ENCODE results near the gene GPR161.
"Not testable (repeated sequence)": the region's sequence is repeated elsewhere in the genome, so short reads cannot be mapped to it uniquely, and the experiment has no call there.

The GPR161 gene

GRCh38 chr1:168069384-168069783 lies 67.3 kb downstream of the GPR161 start:
- no CpG with 5 or more reads among the region's 3 CpGs for WGBS (ENCODE audit: insufficient coverage, insufficient read length)
- Histone ChIP-seq H3K27ac (ENCODE audit: low read length) (no peak overlapping the region), H3K27me3 (ENCODE audit: control insufficient read depth, insufficient read depth, low read length) (no peaks in the 10 kb centered on the region), H3K4me3 (ENCODE audit: low read length) (no peak overlapping the region), H3K9me3 (ENCODE audit: control insufficient read depth, insufficient read depth, low read length) (no peaks in the 10 kb centered on the region), H3K36me3 (ENCODE audit: control insufficient read depth, insufficient read depth, low read length) (no peaks in the 10 kb centered on the region), H3K4me1 (ENCODE audit: control insufficient read depth, insufficient read depth, low read length) (no peaks in the 10 kb centered on the region)
- DNase-seq (ENCODE audit: low read depth, low spot score) = no peak

DNA sequence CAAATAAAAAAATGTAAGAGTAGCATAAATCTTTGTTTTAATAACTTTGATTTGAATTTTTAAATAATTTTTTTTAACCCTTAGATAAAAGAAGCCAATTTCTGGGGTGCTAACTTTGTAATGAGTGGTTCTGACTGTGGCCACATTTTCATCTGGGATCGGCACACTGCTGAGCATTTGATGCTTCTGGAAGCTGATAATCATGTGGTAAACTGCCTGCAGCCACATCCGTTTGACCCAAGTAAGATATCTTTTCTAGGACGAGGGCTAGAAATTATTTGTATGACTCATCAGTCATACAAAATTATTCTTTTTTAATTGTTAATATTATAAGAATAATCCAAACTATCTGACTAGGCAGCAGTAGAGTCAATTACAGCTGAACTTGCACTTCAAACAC lies 71.2 kb downstream of the GPR161 start:
- H3K9me3 ChIP-seq (ENCODE audit: control insufficient read depth, insufficient read depth, low read length) = no peaks in the 10 kb centered on the region
- H3K27me3 ChIP-seq (ENCODE audit: control insufficient read depth, insufficient read depth, low read length) = no peaks in the 10 kb centered on the region
- no peak overlapping the region for H3K27ac ChIP-seq (ENCODE audit: low read length)
- H3K4me1 ChIP-seq (ENCODE audit: control insufficient read depth, insufficient read depth, low read length) = no peaks in the 10 kb centered on the region
- H3K36me3 ChIP-seq (ENCODE audit: control insufficient read depth, insufficient read depth, low read length) = no peaks in the 10 kb centered on the region
- DNase-seq (ENCODE audit: low read depth, low spot score) = no peak
- H3K4me3 ChIP-seq (ENCODE audit: low read length) = no peak overlapping the region
- WGBS (ENCODE audit: insufficient coverage, insufficient read length) = no CpG with 5 or more reads among the region's 3 CpGs

GRCh38 chr1:168064216-168064615 lies 72.5 kb downstream of the GPR161 start:
- no peaks in the 10 kb centered on the region for H3K27me3 ChIP-seq (ENCODE audit: control insufficient read depth, insufficient read depth, low read length)
- WGBS (ENCODE audit: insufficient coverage, insufficient read length) = no CpG with 5 or more reads among the region's 1 CpG
- no peak overlapping the region for H3K4me3 ChIP-seq (ENCODE audit: low read length)
- no peaks in the 10 kb centered on the region for H3K4me1 ChIP-seq (ENCODE audit: control insufficient read depth, insufficient read depth, low read length)
- H3K9me3 ChIP-seq (ENCODE audit: control insufficient read depth, insufficient read depth, low read length) = no peaks in the 10 kb centered on the region
- no peak overlapping the region for H3K27ac ChIP-seq (ENCODE audit: low read length)
- H3K36me3 ChIP-seq (ENCODE audit: control insufficient read depth, insufficient read depth, low read length) = no peaks in the 10 kb centered on the region
- DNase-seq (ENCODE audit: low read depth, low spot score) = no peak

GRCh38 chr1:168057921-168058320 lies 78.8 kb downstream of the GPR161 start:
- no peak overlapping the region for H3K27ac ChIP-seq (ENCODE audit: low read length)
- WGBS (ENCODE audit: insufficient coverage, insufficient read length) = no CpG with 5 or more reads among the region's 2 CpGs
- H3K4me3 ChIP-seq (ENCODE audit: low read length) = no peak overlapping the region
- no peaks in the 10 kb centered on the region for H3K9me3 ChIP-seq (ENCODE audit: control insufficient read depth, insufficient read depth, low read length)
- H3K4me1 ChIP-seq (ENCODE audit: control insufficient read depth, insufficient read depth, low read length) = no peaks in the 10 kb centered on the region
- no peak for DNase-seq (ENCODE audit: low read depth, low spot score)
- no peaks in the 10 kb centered on the region for H3K27me3 ChIP-seq (ENCODE audit: control insufficient read depth, insufficient read depth, low read length)
- H3K36me3 ChIP-seq (ENCODE audit: control insufficient read depth, insufficient read depth, low read length) = no peaks in the 10 kb centered on the region

DNA sequence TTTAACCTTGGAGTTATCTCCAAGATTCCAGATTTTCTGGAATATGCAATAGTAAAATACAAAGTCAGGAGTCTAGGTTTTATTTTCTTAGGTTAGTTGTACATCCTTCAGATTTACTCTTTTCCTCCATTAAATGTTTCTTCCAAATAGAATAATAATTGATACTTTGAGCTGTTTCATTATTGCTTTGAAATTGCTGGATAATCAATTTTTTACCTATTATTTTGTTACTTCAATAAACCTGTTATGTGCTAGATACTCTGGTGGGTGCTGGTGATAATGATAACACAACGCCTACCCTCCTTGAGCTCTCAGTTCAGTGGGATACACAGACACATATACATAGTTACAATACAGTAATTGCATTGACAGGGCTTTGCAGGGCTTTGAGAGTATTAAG lies 79.4 kb downstream of the GPR161 start:
- Histone ChIP-seq H3K9me3 (ENCODE audit: control insufficient read depth, insufficient read depth, low read length) (no peaks in the 10 kb centered on the region), H3K4me1 (ENCODE audit: control insufficient read depth, insufficient read depth, low read length) (no peaks in the 10 kb centered on the region), H3K27me3 (ENCODE audit: control insufficient read depth, insufficient read depth, low read length) (no peaks in the 10 kb centered on the region), H3K36me3 (ENCODE audit: control insufficient read depth, insufficient read depth, low read length) (no peaks in the 10 kb centered on the region), H3K27ac (ENCODE audit: low read length) (no peak overlapping the region), H3K4me3 (ENCODE audit: low read length) (no peak overlapping the region)
- DNase-seq (ENCODE audit: low read depth, low spot score) = no peak
- no CpG with 5 or more reads among the region's 1 CpG for WGBS (ENCODE audit: insufficient coverage, insufficient read length)

- not testable (repeated sequence) for H3K36me3 ChIP-seq (ENCODE audit: control insufficient read depth, insufficient read depth, low read length); H3K4me3 ChIP-seq (ENCODE audit: low read length); H3K4me1 ChIP-seq (ENCODE audit: control insufficient read depth, insufficient read depth, low read length); H3K27ac ChIP-seq (ENCODE audit: low read length); H3K27me3 ChIP-seq (ENCODE audit: control insufficient read depth, insufficient read depth, low read length); DNase-seq (ENCODE audit: low read depth, low spot score); H3K9me3 ChIP-seq (ENCODE audit: control insufficient read depth, insufficient read depth, low read length)
- no CpG with 5 or more reads among the region's 35 CpGs for WGBS (ENCODE audit: insufficient coverage, insufficient read length)
These were observed 80.6 kb downstream of the GPR161 start for GRCh38 chr1:168056152-168056551.

- WGBS (ENCODE audit: insufficient coverage, insufficient read length) = no CpG with 5 or more reads among the region's 3 CpGs
- H3K9me3 ChIP-seq (ENCODE audit: control insufficient read depth, insufficient read depth, low read length) = no peaks in the 10 kb centered on the region
- DNase-seq (ENCODE audit: low read depth, low spot score) = no peak
- H3K36me3 ChIP-seq (ENCODE audit: control insufficient read depth, insufficient read depth, low read length) = no peaks in the 10 kb centered on the region
- H3K27me3 ChIP-seq (ENCODE audit: control insufficient read depth, insufficient read depth, low read length) = no peaks in the 10 kb centered on the region
- H3K4me1 ChIP-seq (ENCODE audit: control insufficient read depth, insufficient read depth, low read length) = no peaks in the 10 kb centered on the region
- no peak overlapping the region for H3K27ac ChIP-seq (ENCODE audit: low read length)
- H3K4me3 ChIP-seq (ENCODE audit: low read length) = no peak overlapping the region
These were observed 82.6 kb downstream of the GPR161 start for GRCh38 chr1:168054117-168054516.

DNA sequence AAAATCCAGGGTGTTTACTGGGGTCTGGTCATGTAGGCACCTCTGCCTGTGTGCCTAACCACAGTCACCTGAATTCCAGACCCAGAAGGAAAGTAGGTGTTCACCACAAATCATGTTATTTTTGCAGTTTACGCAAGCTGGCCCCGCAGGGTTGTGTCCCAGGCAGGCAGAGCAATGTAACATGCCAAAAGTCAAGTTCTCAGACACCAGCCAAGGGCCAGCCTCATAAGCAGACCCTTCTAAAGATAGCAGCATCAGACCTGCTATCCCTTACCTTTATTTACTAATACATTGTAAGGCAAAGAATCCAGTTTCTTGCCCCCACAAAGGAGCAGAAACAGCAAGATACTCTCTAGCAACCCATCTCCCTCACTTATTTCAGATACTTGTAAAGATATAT lies 83.0 kb downstream of the GPR161 start:
- no peak for DNase-seq (ENCODE audit: low read depth, low spot score)
- WGBS (ENCODE audit: insufficient coverage, insufficient read length) = no CpG with 5 or more reads among the region's 2 CpGs

GRCh38 chr1:168050880-168051279 lies 85.8 kb downstream of the GPR161 start:
- no peaks in the 10 kb centered on the region for H3K9me3 ChIP-seq (ENCODE audit: control insufficient read depth, insufficient read depth, low read length)
- H3K4me1 ChIP-seq (ENCODE audit: control insufficient read depth, insufficient read depth, low read length) = no peaks in the 10 kb centered on the region
- H3K27ac ChIP-seq (ENCODE audit: low read length) = no peak overlapping the region
- no peak overlapping the region for H3K4me3 ChIP-seq (ENCODE audit: low read length)
- no peaks in the 10 kb centered on the region for H3K36me3 ChIP-seq (ENCODE audit: control insufficient read depth, insufficient read depth, low read length)
- H3K27me3 ChIP-seq (ENCODE audit: control insufficient read depth, insufficient read depth, low read length) = no peaks in the 10 kb centered on the region
- no CpG with 5 or more reads among the region's 1 CpG for WGBS (ENCODE audit: insufficient coverage, insufficient read length)
- no peak for DNase-seq (ENCODE audit: low read depth, low spot score)

More for the DNA sequence above, 83.0 kb downstream of the GPR161 start:
- no peak overlapping the region for H3K4me3 ChIP-seq (ENCODE audit: low read length)
- no peak overlapping the region for H3K27ac ChIP-seq (ENCODE audit: low read length)
- no peaks in the 10 kb centered on the region for H3K27me3 ChIP-seq (ENCODE audit: control insufficient read depth, insufficient read depth, low read length)
- H3K36me3 ChIP-seq (ENCODE audit: control insufficient read depth, insufficient read depth, low read length) = no peaks in the 10 kb centered on the region
- no peaks in the 10 kb centered on the region for H3K9me3 ChIP-seq (ENCODE audit: control insufficient read depth, insufficient read depth, low read length)
- H3K4me1 ChIP-seq (ENCODE audit: control insufficient read depth, insufficient read depth, low read length) = no peaks in the 10 kb centered on the region

- Histone ChIP-seq H3K27ac (ENCODE audit: low read length) (no peak overlapping the region), H3K9me3 (ENCODE audit: control insufficient read depth, insufficient read depth, low read length) (no peaks in the 10 kb centered on the region), H3K4me1 (ENCODE audit: control insufficient read depth, insufficient read depth, low read length) (no peaks in the 10 kb centered on the region), H3K4me3 (ENCODE audit: low read length) (no peak overlapping the region), H3K27me3 (ENCODE audit: control insufficient read depth, insufficient read depth, low read length) (no peaks in the 10 kb centered on the region), H3K36me3 (ENCODE audit: control insufficient read depth, insufficient read depth, low read length) (no peaks in the 10 kb centered on the region)
- DNase-seq (ENCODE audit: low read depth, low spot score) = no peak
- no CpG with 5 or more reads among the region's 1 CpG for WGBS (ENCODE audit: insufficient coverage, insufficient read length)
These were observed 86.4 kb downstream of the GPR161 start for GRCh38 chr1:168050307-168050706.

DNA sequence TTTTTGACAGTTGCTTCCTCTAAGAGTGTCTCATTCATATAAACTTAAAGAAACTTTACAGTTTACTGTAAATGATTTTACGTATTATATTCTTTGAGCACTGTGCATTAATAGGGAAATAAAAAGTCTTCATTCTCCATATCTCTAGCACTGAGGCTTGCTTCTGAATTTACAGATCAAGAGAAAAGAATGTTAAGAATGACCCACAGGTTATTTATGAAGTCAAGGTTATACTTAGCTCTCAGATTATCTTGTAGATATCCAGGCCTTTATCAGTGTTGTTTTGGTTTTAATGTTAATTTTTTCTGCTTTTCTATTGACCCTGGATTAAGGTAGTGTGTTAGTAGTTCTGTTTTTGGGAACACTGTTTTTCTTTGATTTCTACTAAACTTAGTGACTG lies 91.4 kb downstream of the GPR161 start:
- Histone ChIP-seq H3K4me1 (ENCODE audit: control insufficient read depth, insufficient read depth, low read length) (no peaks in the 10 kb centered on the region), H3K36me3 (ENCODE audit: control insufficient read depth, insufficient read depth, low read length) (peaks cover 4% of the 10 kb centered on the region; the same call in 1 of the 2 replicates), H3K4me3 (ENCODE audit: low read length) (no peak overlapping the region), H3K9me3 (ENCODE audit: control insufficient read depth, insufficient read depth, low read length) (no peaks in the 10 kb centered on the region), H3K27ac (ENCODE audit: low read length) (no peak overlapping the region), H3K27me3 (ENCODE audit: control insufficient read depth, insufficient read depth, low read length) (no peaks in the 10 kb centered on the region)
- WGBS (ENCODE audit: insufficient coverage, insufficient read length) = no CpG with 5 or more reads among the region's 1 CpG
- no peak for DNase-seq (ENCODE audit: low read depth, low spot score)

Data from iPS DF 6.9 (cell line).